ENCODE data around the gene HECTD4. TPM values are rescaled to one million over a fixed set of nuclear protein-coding genes. Genes with fewer than 3 reads are reported as not detected.

The HECTD4 gene
- total RNA-seq, 4 donors from 2014 or later, result 15.9 to 72.9 (median 45.2) TPM

- H3K36me3 ChIP-seq, result no peaks in the 10 kb centered on the region
- TF ChIP-seq CTCF (IDR thresholded peaks at IDR 0.05), result no peak
Measured at GRCh38 chr12:112188130-112188830, 194.0 kb downstream of the HECTD4 start.

DNA sequence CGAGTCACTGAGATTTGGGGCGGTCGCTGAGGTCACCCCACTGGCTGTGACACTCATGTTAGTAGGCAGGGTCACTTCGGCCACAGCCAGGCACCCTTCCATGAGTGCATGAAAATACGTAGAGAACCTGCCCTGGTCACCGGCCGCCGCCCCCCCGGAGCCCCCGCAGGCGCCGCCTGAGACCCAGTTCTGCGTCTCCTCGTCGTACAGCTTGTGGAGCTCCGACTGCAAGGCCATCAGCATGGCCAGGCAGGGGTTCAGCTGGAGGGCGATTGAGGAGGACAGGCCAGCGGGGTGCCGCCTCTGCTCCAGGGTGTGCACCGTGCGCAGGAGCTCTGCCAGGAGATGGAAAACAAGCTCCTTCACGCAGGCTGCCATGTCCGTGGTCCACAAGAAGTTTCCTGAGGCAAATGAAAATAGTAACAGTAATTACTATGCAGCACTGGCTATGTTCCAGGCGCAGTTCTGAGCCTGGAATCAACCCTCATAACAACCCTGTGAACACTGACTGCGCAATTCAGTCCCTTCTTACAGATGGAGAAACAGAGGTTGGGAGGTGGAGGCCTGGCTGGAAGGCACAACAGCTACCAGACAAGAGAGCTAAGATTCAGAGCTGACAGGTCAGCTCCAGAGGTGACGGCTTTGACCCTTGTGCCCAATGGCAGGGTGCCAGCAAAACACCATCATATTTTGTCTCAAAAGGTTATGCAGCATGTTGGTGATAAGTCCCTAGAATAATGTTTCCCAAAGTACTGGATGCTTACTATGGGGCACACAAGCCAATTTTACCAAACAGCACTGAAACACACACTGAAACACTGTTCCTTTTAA is 196.9 kb downstream of the HECTD4 start:
- no peak overlapping the region for H3K27ac ChIP-seq
- no peak for DNase-seq

More at GRCh38 chr12:112188130-112188830, 194.0 kb downstream of the HECTD4 start:
- H3K4me1 ChIP-seq, result no peaks in the 10 kb centered on the region
- no peaks in the 10 kb centered on the region for H3K27me3 ChIP-seq
- H3K27ac ChIP-seq, result no peak overlapping the region
- no peak overlapping the region for H3K4me3 ChIP-seq
- intact Hi-C loops (cut with DNase I; ENCODE audit: low total_unique reads), result no loop called here
- no peaks in the 10 kb centered on the region for H3K9me3 ChIP-seq
- no peak for DNase-seq

GRCh38 chr12:112184056-112184887 is 198.0 kb downstream of the HECTD4 start:
- Histone ChIP-seq H3K27ac (no peak overlapping the region), H3K4me3 (no peak overlapping the region), H3K36me3 (no peaks in the 10 kb centered on the region), H3K9me3 (no peaks in the 10 kb centered on the region), H3K27me3 (no peaks in the 10 kb centered on the region), H3K4me1 (no peaks in the 10 kb centered on the region)
- intact Hi-C loops (cut with DNase I; ENCODE audit: low total_unique reads), result no loop called here
- no peak for TF ChIP-seq CTCF (IDR thresholded peaks at IDR 0.05)
- no peak for TF ChIP-seq POLR2A (IDR thresholded peaks at IDR 0.05)
- DNase-seq, result no peak

More for the DNA sequence above, 196.9 kb downstream of the HECTD4 start:
- H3K9me3 ChIP-seq, result no peaks in the 10 kb centered on the region
- no peaks in the 10 kb centered on the region for H3K4me1 ChIP-seq
- H3K4me3 ChIP-seq, result no peak overlapping the region
- H3K27me3 ChIP-seq, result no peaks in the 10 kb centered on the region
- TF ChIP-seq POLR2A (IDR thresholded peaks at IDR 0.05) (no peak), CTCF (IDR thresholded peaks at IDR 0.05) (no peak)
- intact Hi-C loops (cut with DNase I; ENCODE audit: low total_unique reads), result no loop called here
- H3K36me3 ChIP-seq, result no peaks in the 10 kb centered on the region

DNA sequence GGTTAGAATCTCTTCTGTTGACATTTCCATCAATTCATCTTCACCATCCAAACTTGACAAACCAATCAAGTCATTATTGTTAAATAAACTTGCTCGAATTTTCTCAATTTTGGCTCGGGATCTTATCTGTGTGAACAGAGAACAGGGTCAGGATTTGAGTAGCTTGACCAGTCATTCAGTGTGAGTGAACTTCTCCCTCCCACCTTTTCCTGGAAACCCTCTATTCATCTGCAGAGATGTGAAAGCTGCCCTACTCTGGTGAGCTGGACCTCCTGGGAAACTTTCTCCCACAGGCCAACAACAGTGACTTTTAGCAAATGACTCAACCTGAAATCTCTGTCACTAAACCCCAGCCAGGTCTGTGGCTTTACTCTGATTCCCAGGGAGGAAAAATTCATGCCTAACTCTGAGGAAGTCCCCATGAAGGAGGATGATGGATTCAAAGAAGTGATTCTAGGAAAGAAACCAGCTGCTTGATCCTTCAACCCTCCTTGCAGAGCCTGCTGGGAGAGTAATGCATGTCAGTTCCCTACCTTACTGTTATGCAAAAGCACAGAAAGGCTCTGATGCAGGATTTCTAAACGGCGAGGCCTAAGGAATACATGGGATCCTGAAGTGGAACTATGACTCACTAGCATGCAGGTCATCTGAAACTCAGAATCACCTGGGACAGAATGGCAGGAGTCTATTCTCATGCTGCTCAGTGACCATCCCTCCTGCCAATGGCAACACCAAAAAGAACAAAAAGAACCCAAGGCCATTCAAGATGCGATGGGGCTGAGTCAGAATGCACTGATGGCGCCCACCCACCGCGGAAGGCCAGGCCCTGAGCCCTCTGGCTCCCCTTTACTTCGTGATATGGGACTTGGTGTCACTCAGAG is 198.8 kb downstream of the HECTD4 start:
- Histone ChIP-seq H3K4me3 (no peak overlapping the region), H3K36me3 (no peaks in the 10 kb centered on the region), H3K27ac (no peak overlapping the region), H3K27me3 (no peaks in the 10 kb centered on the region), H3K4me1 (no peaks in the 10 kb centered on the region), H3K9me3 (no peaks in the 10 kb centered on the region)
- no peak for DNase-seq
- intact Hi-C loops (cut with DNase I; ENCODE audit: low total_unique reads), result no loop called here
- TF ChIP-seq CTCF (IDR thresholded peaks at IDR 0.05), result no peak
- no peak for TF ChIP-seq POLR2A (IDR thresholded peaks at IDR 0.05)
